ENCODE data around the gene IPO11. TPM values are rescaled to one million over a fixed set of nuclear protein-coding genes. Genes with fewer than 3 reads are reported as not detected.
"Not testable (repeated sequence)": the region's sequence is repeated elsewhere in the genome, so short reads cannot be mapped to it uniquely, and the experiment has no call there.

IPO11 gene
- total and polyA plus RNA-seq, 2 of the 4 experiments (the other 2 are of a cell fraction), result 12.6 to 40.0 TPM

DNA sequence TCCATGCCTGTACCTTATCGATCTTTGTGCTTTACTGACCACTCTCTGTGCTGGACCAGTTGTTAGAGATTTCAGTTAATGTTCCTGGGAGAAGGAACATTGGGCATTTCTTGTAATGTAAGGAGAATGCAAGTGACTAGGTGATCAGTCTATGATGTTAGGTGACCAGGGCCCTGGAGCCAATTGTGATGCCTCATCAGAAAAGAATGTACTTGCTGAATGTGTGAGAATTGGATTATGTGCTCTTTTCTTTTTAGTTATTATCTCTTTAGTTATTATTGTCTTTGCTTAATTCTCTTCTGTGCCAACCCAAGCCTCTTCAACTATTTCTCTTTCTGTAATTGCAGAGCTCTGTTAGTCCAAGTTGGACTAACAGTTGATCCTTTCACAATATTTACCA lies 258.9 kb downstream of the IPO11 start:
- H3K9me3 ChIP-seq (ENCODE audit: control insufficient read depth, insufficient read depth, low read length), result no peaks in the 10 kb centered on the region

DNA sequence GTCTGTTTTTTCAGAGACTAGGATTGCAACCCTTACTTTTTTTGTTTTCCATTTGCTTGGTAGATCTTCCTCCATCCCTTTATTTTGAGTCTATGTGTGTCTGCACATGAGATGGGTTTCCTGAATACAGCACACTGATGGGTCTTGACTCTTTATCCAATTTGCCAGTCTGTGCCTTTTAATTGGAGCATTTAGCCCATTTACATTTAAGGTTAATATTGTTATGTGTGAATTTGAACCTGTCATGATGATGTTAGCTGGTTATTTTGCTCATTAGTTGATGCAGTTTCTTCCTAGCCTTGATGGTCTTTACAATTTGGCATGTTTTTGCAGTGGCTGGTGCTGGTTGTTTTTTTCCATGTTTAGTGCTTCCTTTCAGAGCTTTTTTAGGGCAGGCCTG lies 264.0 kb downstream of the IPO11 start:
- CTCF ChIA-PET; H3K27ac ChIP-seq (ENCODE audit: insufficient read depth, low read length); H3K9me3 ChIP-seq (ENCODE audit: control insufficient read depth, insufficient read depth, low read length); intact Hi-C loops (cut with micrococcal nuclease); H3K23ac ChIP-seq (ENCODE audit: low read depth, low read length); in situ Hi-C loops (cut with MboI; ENCODE audit: low sequenced_read_pairs); H3K18ac ChIP-seq (ENCODE audit: low read depth, low read length); H3K4ac ChIP-seq (ENCODE audit: low read depth, low read length); H2BK15ac ChIP-seq (ENCODE audit: low read depth, low read length); dilution Hi-C loops (cut with HindIII; ENCODE audit: low sequenced_read_pairs, unreplicated experiment); ATAC-seq (ENCODE audit: low read depth); H3K4me1 ChIP-seq (ENCODE audit: control insufficient read depth, insufficient read depth, low read length); H4K5ac ChIP-seq (ENCODE audit: low read depth, low read length); H2BK20ac ChIP-seq (ENCODE audit: low read depth, low read length); H3K9me1 ChIP-seq (ENCODE audit: insufficient read depth, low read length); H3K4me2 ChIP-seq (ENCODE audit: low read depth, low read length); H4K91ac ChIP-seq (ENCODE audit: insufficient read depth, low read depth, low read length); H2AK5ac ChIP-seq (ENCODE audit: low read depth, low read length); H2AFZ ChIP-seq (replicated peaks; ENCODE audit: low read length, poor library complexity); H2BK120ac ChIP-seq (ENCODE audit: low read depth, low read length); H3K9ac ChIP-seq (ENCODE audit: low read depth, low read length); DNase-seq; BruUV-seq (replicated peaks); H3K56ac ChIP-seq (ENCODE audit: extremely low read depth, insufficient read depth, low read length); POLR2A ChIA-PET (ENCODE audit: unreplicated experiment); H2BK5ac ChIP-seq (ENCODE audit: low read depth, low read length, poor library complexity, severe bottlenecking); H2AK9ac ChIP-seq (replicated peaks; ENCODE audit: low read depth, low read length, poor library complexity); H4K20me1 ChIP-seq (ENCODE audit: insufficient read depth, low read length); H3K4me3 ChIP-seq (ENCODE audit: insufficient read depth, low read depth, low read length); H3K36me3 ChIP-seq (ENCODE audit: control insufficient read depth, insufficient read depth, low read length); H4K8ac ChIP-seq (ENCODE audit: low read depth in 2 of 2, low read length in 2 of 2); H3K27me3 ChIP-seq (ENCODE audit: control insufficient read depth, insufficient read depth, low read length); H3K79me1 ChIP-seq (ENCODE audit: low read depth in 1 of 2, low read length in 2 of 2); H3K14ac ChIP-seq (replicated peaks; ENCODE audit: low read depth, low read length): not testable (repeated sequence)

More for the DNA sequence above, 258.9 kb downstream of the IPO11 start:
- no peak overlapping the region for H3K18ac ChIP-seq (ENCODE audit: low read depth, low read length)
- H3K56ac ChIP-seq (ENCODE audit: extremely low read depth, insufficient read depth, low read length), result no peak overlapping the region
- no CpG with 5 or more reads among the region's 1 CpG for WGBS, 2 experiments (ENCODE audit: extremely low coverage in 2 of 2, insufficient read length in 1 of 2)
- no TSS peak for BruUV-seq (replicated peaks)
- no peak overlapping the region for H2BK120ac ChIP-seq (ENCODE audit: low read depth, low read length)
- H2BK5ac ChIP-seq (ENCODE audit: low read depth, low read length, poor library complexity, severe bottlenecking), result no peak overlapping the region
- TF ChIP-seq BHLHE40 (IDR thresholded peaks at IDR 0.05; ENCODE audit: low read depth, low read length) (no peak), CEBPB (IDR thresholded peaks at IDR 0.05; ENCODE audit: low read depth, low read length) (no peak)
- H3K23ac ChIP-seq (ENCODE audit: low read depth, low read length), result no peak overlapping the region
- ATAC-seq (ENCODE audit: low read depth) (no peak), DNase-seq (no peak)
- H3K79me1 ChIP-seq (ENCODE audit: low read depth in 1 of 2, low read length in 2 of 2), result no peaks in the 10 kb centered on the region
- H2AK9ac ChIP-seq (replicated peaks; ENCODE audit: low read depth, low read length, poor library complexity), result no peak overlapping the region
- no peak overlapping the region for H2BK15ac ChIP-seq (ENCODE audit: low read depth, low read length)
- no peaks in the 10 kb centered on the region for H3K4me1 ChIP-seq (ENCODE audit: control insufficient read depth, insufficient read depth, low read length)
- dilution Hi-C loops (cut with HindIII; ENCODE audit: low sequenced_read_pairs, unreplicated experiment) (no loop called here), intact Hi-C loops (cut with micrococcal nuclease) (no loop called here), in situ Hi-C loops (cut with MboI; ENCODE audit: low sequenced_read_pairs) (no loop called here)
- no peaks in the 10 kb centered on the region for H3K36me3 ChIP-seq (ENCODE audit: control insufficient read depth, insufficient read depth, low read length)
- ChIA-PET POLR2A (ENCODE audit: unreplicated experiment) (no interaction called here), CTCF (no interaction called here)
- no peak overlapping the region for H3K14ac ChIP-seq (replicated peaks; ENCODE audit: low read depth, low read length)
- H4K8ac ChIP-seq (ENCODE audit: low read depth in 2 of 2, low read length in 2 of 2), result no peak overlapping the region
- H3K27ac ChIP-seq (ENCODE audit: insufficient read depth, low read length), result no peak overlapping the region
- no peak overlapping the region for H3K9ac ChIP-seq (ENCODE audit: low read depth, low read length)
- H2BK20ac ChIP-seq (ENCODE audit: low read depth, low read length), result no peak overlapping the region
- no peaks in the 10 kb centered on the region for H4K20me1 ChIP-seq (ENCODE audit: insufficient read depth, low read length)
- H3K4me2 ChIP-seq (ENCODE audit: low read depth, low read length), result no peak overlapping the region
- H4K5ac ChIP-seq (ENCODE audit: low read depth, low read length), result no peak overlapping the region
- H3K27me3 ChIP-seq (ENCODE audit: control insufficient read depth, insufficient read depth, low read length), result no peaks in the 10 kb centered on the region
- H2AFZ ChIP-seq (replicated peaks; ENCODE audit: low read length, poor library complexity), result no peak overlapping the region
- H3K4me3 ChIP-seq (ENCODE audit: insufficient read depth, low read depth, low read length), result no peak overlapping the region
- no peak overlapping the region for H3K4ac ChIP-seq (ENCODE audit: low read depth, low read length)
- no peak overlapping the region for H2AK5ac ChIP-seq (ENCODE audit: low read depth, low read length)
- no peak overlapping the region for H4K91ac ChIP-seq (ENCODE audit: insufficient read depth, low read depth, low read length)
- no peaks in the 10 kb centered on the region for H3K9me1 ChIP-seq (ENCODE audit: insufficient read depth, low read length)

Measured in IMR-90 (cell line).